Gastrocnemius medialis (tissue), 4 donors: ENCODE measurements around the gene CPXM2. TPM values are rescaled to one million over a fixed set of nuclear protein-coding genes. Genes with fewer than 3 reads are reported as not detected.

Experiments used
- ATAC-seq, 2 donors: fragments of 150-250 bp; one replicate each; pipeline ENCODE4 v1.9.1; 2016
- DNase-seq, 2 donors: peaks; one replicate each; pipeline ENCODE4 v3.0.0-alpha.2; 2019
- H3K27ac ChIP-seq, 4 donors: fragments of 200-600 bp; sonication (generic); 1 replicate in 1 of 4; 2 replicates in 3 of 4; pipeline ENCODE4 v1.5.1; 2016 to 2018; ENCODE audit warnings: mild to moderate bottlenecking in 2 of 4, moderate library complexity in 1 of 4
- H3K27me3 ChIP-seq, 3 donors: fragments of 200-600 bp; sonication (generic) in 2 of 3; 1 replicate in 1 of 3; 2 replicates in 2 of 3; pipeline versions ENCODE4 v1.5.1 to v1.6.0; 2016 to 2019; ENCODE audit warnings: mild to moderate bottlenecking in 1 of 3, moderate library complexity in 1 of 3
- H3K36me3 ChIP-seq, 2 donors: fragments of 200-600 bp; sonication (generic) in 1 of 2; one replicate each; pipeline ENCODE4 v1.5.1; 2017 to 2018
- H3K4me1 ChIP-seq, 2 donors: fragments of 200-600 bp; sonication (generic) in 1 of 2; one replicate each; pipeline ENCODE4 v1.5.1; 2016 to 2017; ENCODE audit warnings: mild to moderate bottlenecking in 2 of 2
- H3K4me3 ChIP-seq, 4 donors: fragments of 200-600 bp; sonication (generic) in 3 of 4; 1 replicate in 1 of 4; 2 replicates in 3 of 4; pipeline ENCODE4 v1.5.1; 2016 to 2019; ENCODE audit warnings: mild to moderate bottlenecking in 2 of 4
- H3K9me3 ChIP-seq, 3 donors: fragments of 200-600 bp; sonication (generic) in 2 of 3; 1 replicate in 1 of 3; 2 replicates in 2 of 3; pipeline ENCODE4 v1.5.1; 2016 to 2019
- POLR2A ChIP-seq, 2 donors: fragments of 450-650 bp; IDR thresholded peaks; one replicate each; pipeline ENCODE4 v1.6.1; 2017; ENCODE audit warnings: antibody characterized with exemption in 2 of 2, mild to moderate bottlenecking in 2 of 2, moderate library complexity in 2 of 2
- in situ Hi-C, 4 donors: fragments of 200-750 bp; cut with MboI; loops; one replicate each; pipeline versions ENCODE4 v1.15.0 to v1.8.0; 2017; ENCODE audit warnings: low sequenced_read_pairs in 4 of 4
- intact Hi-C: fragments of 100-400 bp; cut with DNase I; formaldehyde crosslinking; loops from one replicate; pipeline ENCODE4 v1.15.1; 2023; ENCODE audit warnings: low total_unique reads
- total RNA-seq, 4 donors: library from RNA; depleted of rRNA; stranded (reverse); fragments of >200 nt; gene quantifications; one replicate each; pipeline versions ENCODE4 v1.1.0 to v1.2.3, GENCODE V29; 2016
- TF ChIP-seq, protein P1 (sequence below), 5 experiments: fragments of 450-650 bp in 3 of 5; fragments of 200-600 bp in 2 of 5; sonication (generic) in 2 of 5; IDR thresholded peaks in 4 of 5; conservative IDR thresholded peaks in 1 of 5; 1 replicate in 4 of 5; 2 replicates in 1 of 5; pipeline ENCODE4 v1.5.1; 2016 to 2019; ENCODE audit warnings: antibody characterized with exemption in 5 of 5, mild to moderate bottlenecking in 3 of 5, moderate library complexity in 3 of 5

The CPXM2 gene
- total RNA-seq, 4 donors from 2014 or later = 0.63 to 4.1 (median 1.9) TPM

DNA sequence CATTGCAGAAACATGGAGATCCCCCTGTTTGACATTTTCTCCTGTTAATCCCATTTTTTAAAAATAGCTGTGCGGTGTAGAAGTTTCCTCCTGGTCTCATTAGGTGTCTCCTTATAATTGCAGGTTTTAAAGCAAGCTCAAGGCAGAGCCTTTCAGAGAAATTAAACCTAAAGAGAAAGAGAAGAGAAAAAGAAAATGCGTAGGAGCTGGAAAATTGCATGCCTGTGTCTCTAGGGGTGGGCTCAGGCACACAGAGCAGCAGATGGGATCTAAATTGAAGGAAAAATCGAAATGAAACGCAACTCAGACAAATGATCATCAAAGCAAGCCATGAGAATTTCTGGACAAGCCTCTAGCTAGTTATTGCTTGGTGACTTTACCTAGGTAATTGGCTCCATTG lies 185.4 kb downstream of the CPXM2 start:
- intact Hi-C loops = no loop called here
- in situ Hi-C loops = no loop called here
- DNase-seq (no peak), ATAC-seq (no peak)
- H3K36me3 ChIP-seq = no peaks in the 10 kb centered on the region
- H3K27ac ChIP-seq = no peak overlapping the region
- H3K4me1 ChIP-seq = no peaks in the 10 kb centered on the region
- TF ChIP-seq, protein P1, sequence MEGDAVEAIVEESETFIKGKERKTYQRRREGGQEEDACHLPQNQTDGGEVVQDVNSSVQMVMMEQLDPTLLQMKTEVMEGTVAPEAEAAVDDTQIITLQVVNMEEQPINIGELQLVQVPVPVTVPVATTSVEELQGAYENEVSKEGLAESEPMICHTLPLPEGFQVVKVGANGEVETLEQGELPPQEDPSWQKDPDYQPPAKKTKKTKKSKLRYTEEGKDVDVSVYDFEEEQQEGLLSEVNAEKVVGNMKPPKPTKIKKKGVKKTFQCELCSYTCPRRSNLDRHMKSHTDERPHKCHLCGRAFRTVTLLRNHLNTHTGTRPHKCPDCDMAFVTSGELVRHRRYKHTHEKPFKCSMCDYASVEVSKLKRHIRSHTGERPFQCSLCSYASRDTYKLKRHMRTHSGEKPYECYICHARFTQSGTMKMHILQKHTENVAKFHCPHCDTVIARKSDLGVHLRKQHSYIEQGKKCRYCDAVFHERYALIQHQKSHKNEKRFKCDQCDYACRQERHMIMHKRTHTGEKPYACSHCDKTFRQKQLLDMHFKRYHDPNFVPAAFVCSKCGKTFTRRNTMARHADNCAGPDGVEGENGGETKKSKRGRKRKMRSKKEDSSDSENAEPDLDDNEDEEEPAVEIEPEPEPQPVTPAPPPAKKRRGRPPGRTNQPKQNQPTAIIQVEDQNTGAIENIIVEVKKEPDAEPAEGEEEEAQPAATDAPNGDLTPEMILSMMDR (IDR thresholded peaks at IDR 0.05 in 4 of 5, conservative IDR thresholded peaks at IDR 0.05 in 1 of 5) = no peak
- no peak for TF ChIP-seq POLR2A (IDR thresholded peaks at IDR 0.05)
- no peaks in the 10 kb centered on the region for H3K27me3 ChIP-seq
- H3K4me3 ChIP-seq = no peak overlapping the region
- H3K9me3 ChIP-seq = no peaks in the 10 kb centered on the region

DNA sequence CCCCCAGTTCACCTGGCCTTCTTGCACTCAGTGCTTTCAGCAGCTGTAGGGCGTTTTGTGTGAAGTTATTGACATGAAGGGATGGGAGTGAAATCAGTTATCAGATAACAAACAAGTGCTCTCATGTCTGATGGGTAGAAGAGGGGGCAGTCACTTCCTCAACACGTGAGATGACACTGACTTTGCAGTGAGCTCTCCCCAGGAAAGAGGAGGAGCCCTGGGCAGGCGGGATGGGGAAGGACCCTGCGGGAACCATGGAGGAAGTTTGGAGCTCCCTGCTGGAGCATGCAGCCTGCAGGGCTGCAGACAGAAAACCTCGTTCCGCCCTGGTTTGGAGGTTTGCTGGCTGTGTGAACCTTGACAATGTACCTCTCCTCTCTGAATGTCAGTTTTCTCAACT lies 186.8 kb downstream of the CPXM2 start:
- H3K9me3 ChIP-seq = no peaks in the 10 kb centered on the region
- ATAC-seq (no peak), DNase-seq (no peak)
- in situ Hi-C loops (no loop called here), intact Hi-C loops (no loop called here)
- no peaks in the 10 kb centered on the region for H3K36me3 ChIP-seq
- TF ChIP-seq POLR2A (IDR thresholded peaks at IDR 0.05) = no peak
- TF ChIP-seq, protein P1 (IDR thresholded peaks at IDR 0.05 in 4 of 5, conservative IDR thresholded peaks at IDR 0.05 in 1 of 5) = no peak
- H3K27ac ChIP-seq = no peak overlapping the region
- H3K4me3 ChIP-seq = no peak overlapping the region
- no peaks in the 10 kb centered on the region for H3K4me1 ChIP-seq
- no peaks in the 10 kb centered on the region for H3K27me3 ChIP-seq

DNA sequence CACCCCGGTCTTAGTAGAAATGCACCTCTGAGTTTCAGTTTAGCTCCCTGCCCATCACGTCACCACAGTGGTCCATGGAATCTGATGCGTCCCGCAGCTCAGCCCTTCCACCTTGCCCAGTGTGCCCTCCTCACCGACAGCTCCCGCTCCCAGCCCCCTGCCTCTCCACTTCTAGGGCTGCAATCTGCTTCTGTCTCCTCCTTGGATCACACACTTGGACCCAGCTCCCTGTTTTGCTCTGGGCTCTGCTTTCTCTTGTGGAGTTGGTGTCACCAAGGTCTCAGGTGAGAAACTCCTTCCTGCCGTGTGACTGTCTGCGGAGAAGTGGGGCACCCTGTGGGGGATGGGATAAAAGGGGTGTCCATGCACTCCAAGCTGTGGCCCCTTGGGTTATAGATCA lies 187.5 kb downstream of the CPXM2 start:
- ATAC-seq = no peak
- TF ChIP-seq, protein P1 (IDR thresholded peaks at IDR 0.05 in 4 of 5, conservative IDR thresholded peaks at IDR 0.05 in 1 of 5) = no peak
- no peak for TF ChIP-seq POLR2A (IDR thresholded peaks at IDR 0.05)
- H3K4me1 ChIP-seq = no peaks in the 10 kb centered on the region

DNA sequence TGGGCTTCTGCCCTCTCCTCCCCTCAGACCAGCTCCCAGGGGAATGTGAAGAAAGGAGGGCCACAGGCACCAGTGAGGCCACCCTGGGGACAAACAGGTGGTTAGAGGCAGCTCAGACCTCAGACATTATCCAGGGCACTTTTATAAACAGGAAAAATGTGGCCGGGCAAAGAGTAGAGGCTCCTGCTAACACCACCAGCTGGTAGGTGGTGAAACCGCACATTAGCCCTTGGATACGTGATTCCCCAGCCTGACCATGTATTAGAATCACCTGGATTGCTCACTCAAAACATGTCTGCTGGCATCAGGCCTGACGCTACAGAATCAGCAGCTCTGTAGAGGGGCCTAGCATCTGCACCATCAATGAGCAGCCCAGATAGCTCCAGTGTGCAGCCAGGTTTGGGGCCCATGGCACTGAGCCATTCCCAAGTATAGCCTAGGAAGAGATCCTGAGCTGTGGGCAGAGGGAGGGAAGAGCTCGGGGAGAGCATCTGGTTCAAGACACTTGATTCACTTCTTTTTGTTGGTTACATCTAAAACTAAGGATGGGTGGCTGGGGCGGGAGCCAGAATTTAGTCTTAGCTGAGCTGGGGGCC lies 188.3 kb downstream of the CPXM2 start:
- ATAC-seq (no peak), DNase-seq (no peak)
- Histone ChIP-seq H3K9me3 (no peaks in the 10 kb centered on the region), H3K4me1 (no peaks in the 10 kb centered on the region), H3K36me3 (no peaks in the 10 kb centered on the region), H3K4me3 (no peak overlapping the region), H3K27ac (no peak overlapping the region), H3K27me3 (no peaks in the 10 kb centered on the region)
- intact Hi-C loops = no loop called here
- in situ Hi-C loops = no loop called here
- TF ChIP-seq, protein P1 (IDR thresholded peaks at IDR 0.05 in 4 of 5, conservative IDR thresholded peaks at IDR 0.05 in 1 of 5) = no peak
- TF ChIP-seq POLR2A (IDR thresholded peaks at IDR 0.05) = no peak

More for the DNA sequence above, 187.5 kb downstream of the CPXM2 start:
- Histone ChIP-seq H3K36me3 (no peaks in the 10 kb centered on the region), H3K9me3 (no peaks in the 10 kb centered on the region), H3K4me3 (no peak overlapping the region), H3K27ac (no peak overlapping the region), H3K27me3 (no peaks in the 10 kb centered on the region)
- no peak for DNase-seq
- in situ Hi-C loops = no loop called here
- intact Hi-C loops = no loop called here

Other genes starting within 250 kb of the CPXM2 start
- not detected for gene GPR26, start 225.5 kb downstream of the CPXM2 start, total RNA-seq
- 10 to 100 TPM in 3 of 4 donors, 1 to 10 TPM in 1; 9.0 to 32.2 (median 20.3) TPM for gene CHST15, start 201.8 kb upstream of the CPXM2 start, total RNA-seq